ENCODE results near the gene GBX1.

GRCh38 chr7:151110236-151110940 is 57.1 kb downstream of the GBX1 start:
- TF ChIP-seq CTCF (IDR thresholded peaks at IDR 0.05) (no peak), POLR2A (IDR thresholded peaks at IDR 0.05) (no peak)

All from right lobe of liver (tissue), 4 donors.